ENCODE results near the gene FGFR3. TPM values are rescaled to one million over a fixed set of nuclear protein-coding genes. Genes with fewer than 3 reads are reported as not detected.

FGFR3 gene
- total and polyA plus RNA-seq, 8 donors: 1.2 to 530 (median 26.9) TPM

GRCh38 chr4:1806596-1807331, 13.7 kb downstream of the FGFR3 start:
- intact Hi-C loops (cut with DNase I; ENCODE audit: low total_unique reads): no loop called here
- H3K36me3 ChIP-seq: peaks cover 0 to 34% (median 23%) of the 10 kb centered on the region in 4 donors
- H3K4me1 ChIP-seq: peaks cover 0 to 6% (median 0%) of the 10 kb centered on the region in 4 donors
- H3K9me3 ChIP-seq: no peaks in the 10 kb centered on the region
- no peaks in the 10 kb centered on the region for H3K27me3 ChIP-seq
- TF ChIP-seq CTCF (IDR thresholded peaks at IDR 0.05) (no peak), EP300 (IDR thresholded peaks at IDR 0.05) (no peak), POLR2A (IDR thresholded peaks at IDR 0.05) (no peak), POLR2AphosphoS5 (IDR thresholded peaks at IDR 0.05) (no peak)
- no peak for DNase-seq
- 84 to 95% (median 87%) methylated on average over 13 to 41 of the region's 41 CpGs for WGBS, 5 donors
- no peak overlapping the region for H3K27ac ChIP-seq
- H3K4me3 ChIP-seq: no peak overlapping the region

GRCh38 chr4:1807332-1807777, 14.3 kb downstream of the FGFR3 start:
- intact Hi-C loops (cut with DNase I; ENCODE audit: low total_unique reads): no loop called here
- 76 to 100% (median 79%) methylated on average over 2 to 16 of the region's 16 CpGs for WGBS, 5 donors
- no peak for TF ChIP-seq POLR2AphosphoS5 (IDR thresholded peaks at IDR 0.05)
- TF ChIP-seq CTCF (IDR thresholded peaks at IDR 0.05): no peak
- TF ChIP-seq POLR2A (IDR thresholded peaks at IDR 0.05): no peak

GRCh38 chr4:1808396-1808795, 15.3 kb downstream of the FGFR3 start:
- 83 to 89% (median 84%) methylated on average over 6 of the region's 6 CpGs for WGBS, 5 donors
- H3K36me3 ChIP-seq: peaks cover 5 to 42% (median 37%) of the 10 kb centered on the region in 4 donors
- no peak overlapping the region for H3K4me3 ChIP-seq
- TF ChIP-seq CTCF (IDR thresholded peaks at IDR 0.05) (no peak), POLR2A (IDR thresholded peaks at IDR 0.05) (no peak), POLR2AphosphoS5 (IDR thresholded peaks at IDR 0.05) (no peak), EP300 (IDR thresholded peaks at IDR 0.05) (no peak)
- no peaks in the 10 kb centered on the region for H3K9me3 ChIP-seq
- no peaks in the 10 kb centered on the region for H3K4me1 ChIP-seq
- intact Hi-C loops (cut with DNase I; ENCODE audit: low total_unique reads): no loop called here
- DNase-seq: no peak
- no peaks in the 10 kb centered on the region for H3K27me3 ChIP-seq
- no peak overlapping the region for H3K27ac ChIP-seq

More at GRCh38 chr4:1807332-1807777, 14.3 kb downstream of the FGFR3 start:
- no peak overlapping the region for H3K27ac ChIP-seq
- H3K4me3 ChIP-seq: no peak overlapping the region
- no peaks in the 10 kb centered on the region for H3K27me3 ChIP-seq
- no peak for DNase-seq
- H3K36me3 ChIP-seq: peaks cover 0 to 35% (median 27%) of the 10 kb centered on the region in 4 donors
- no peaks in the 10 kb centered on the region for H3K9me3 ChIP-seq
- peaks cover 0 to under 1% (median 0%) of the 10 kb centered on the region in 4 donors for H3K4me1 ChIP-seq

GRCh38 chr4:1808851-1809753, 16.0 kb downstream of the FGFR3 start:
- Histone ChIP-seq H3K4me1 (no peaks in the 10 kb centered on the region), H3K27me3 (no peaks in the 10 kb centered on the region), H3K36me3 (peaks cover 11 to 45% (median 40%) of the 10 kb centered on the region in 4 donors), H3K9me3 (no peaks in the 10 kb centered on the region), H3K27ac (no peak overlapping the region), H3K4me3 (no peak overlapping the region)
- no peak for DNase-seq
- WGBS, 5 donors: 69 to 83% (median 75%) methylated on average over 8 to 11 of the region's 11 CpGs
- no peak for TF ChIP-seq CTCF (IDR thresholded peaks at IDR 0.05)
- no peak for TF ChIP-seq EP300 (IDR thresholded peaks at IDR 0.05)
- intact Hi-C loops (cut with DNase I; ENCODE audit: low total_unique reads): no loop called here
